GM19467 (cell line): ENCODE measurements around the gene MYB.
"Not testable (repeated sequence)": the region's sequence is repeated elsewhere in the genome, so short reads cannot be mapped to it uniquely, and the experiment has no call there.

Experiments
- ATAC-seq: cut with Tn5 transposase; IDR thresholded peaks from one replicate; pipeline ENCODE4 v1.9.1; 2021; ENCODE audit warnings: mild to moderate bottlenecking, moderate library complexity; ENCODE audit not compliant: unreplicated experiment

Gene MYB

GRCh38 chr6:135180542-135181332 is at the start of gene MYB:
Gene MYB (plus strand): TSS chr6:135181308. CDS start chr6:135181514, 206 bp downstream.
- ATAC-seq, result peak; percentile 30

- no peak for ATAC-seq
Observed at GRCh38 chr6:135132776-135133175, 48.3 kb upstream of the MYB start.

- no peak for ATAC-seq
Observed at GRCh38 chr6:135135835-135136234, 45.3 kb upstream of the MYB start.

- no peak for ATAC-seq
Observed at GRCh38 chr6:135137826-135138225, 43.3 kb upstream of the MYB start.

GRCh38 chr6:135141182-135141581 is 39.9 kb upstream of the MYB start:
- no peak for ATAC-seq

GRCh38 chr6:135141728-135142127 is 39.4 kb upstream of the MYB start:
- ATAC-seq, result no peak

GRCh38 chr6:135142232-135142631 is 38.9 kb upstream of the MYB start:
- not testable (repeated sequence) for ATAC-seq

GRCh38 chr6:135144673-135145062 is 36.4 kb upstream of the MYB start:
- no peak for ATAC-seq

GRCh38 chr6:135145063-135145800 is 35.9 kb upstream of the MYB start:
- ATAC-seq, result no peak

GRCh38 chr6:135146162-135146934 is 34.8 kb upstream of the MYB start:
- ATAC-seq, result no peak

GRCh38 chr6:135147637-135148592 is 33.2 kb upstream of the MYB start:
- ATAC-seq, result no peak

GRCh38 chr6:135148889-135149288 is 32.2 kb upstream of the MYB start:
- ATAC-seq, result no peak

GRCh38 chr6:135149376-135149775 is 31.7 kb upstream of the MYB start:
- no peak for ATAC-seq

GRCh38 chr6:135150481-135150880 is 30.6 kb upstream of the MYB start:
- ATAC-seq, result not testable (repeated sequence)

- ATAC-seq, result not testable (repeated sequence)
Observed at GRCh38 chr6:135154125-135154524, 27.0 kb upstream of the MYB start.

GRCh38 chr6:135158397-135158796 is 22.7 kb upstream of the MYB start:
- ATAC-seq, result no peak

GRCh38 chr6:135159531-135159930 is 21.6 kb upstream of the MYB start:
- ATAC-seq, result no peak

GRCh38 chr6:135161411-135162395 is 19.4 kb upstream of the MYB start:
- no peak for ATAC-seq
